ENCODE data around the gene ANXA9. TPM values are rescaled to one million over a fixed set of nuclear protein-coding genes. Genes with fewer than 3 reads are reported as not detected.

The ANXA9 gene
- total RNA-seq (2014; rRNA removed; shearing (Covaris generic)) = 0.04 and 0.23 TPM in 2 replicates

GRCh38 chr1:150981805-150982712 lies at the start of gene ANXA9:
ANXA9 (plus strand) TSS chr1:150982292; CDS start chr1:150983106, 814 bp downstream.
- no peak for DNase-seq (ENCODE audit: low spot score)

- no peak for DNase-seq (ENCODE audit: low spot score)
Measured at GRCh38 chr1:150944856-150945255, 37.2 kb upstream of the ANXA9 start.

- no peak for DNase-seq (ENCODE audit: low spot score)
Measured at GRCh38 chr1:150954708-150955107, 27.4 kb upstream of the ANXA9 start.

GRCh38 chr1:150955280-150955679 lies 26.8 kb upstream of the ANXA9 start:
- DNase-seq (ENCODE audit: low spot score) = no peak

- no peak for DNase-seq (ENCODE audit: low spot score)
Measured at GRCh38 chr1:150957666-150958065, 24.4 kb upstream of the ANXA9 start.

- no peak for DNase-seq (ENCODE audit: low spot score)
Measured at GRCh38 chr1:150960646-150961045, 21.4 kb upstream of the ANXA9 start.

GRCh38 chr1:150961756-150962155 lies 20.3 kb upstream of the ANXA9 start:
- no peak for DNase-seq (ENCODE audit: low spot score)

- DNase-seq (ENCODE audit: low spot score) = no peak
Measured at GRCh38 chr1:150963321-150964163, 18.6 kb upstream of the ANXA9 start.

- no peak for DNase-seq (ENCODE audit: low spot score)
Measured at GRCh38 chr1:150964164-150964489, 18.0 kb upstream of the ANXA9 start.

GRCh38 chr1:150965605-150966004 lies 16.5 kb upstream of the ANXA9 start:
- no peak for DNase-seq (ENCODE audit: low spot score)

- no peak for DNase-seq (ENCODE audit: low spot score)
Measured at GRCh38 chr1:150966011-150966410, 16.1 kb upstream of the ANXA9 start.

- no peak for DNase-seq (ENCODE audit: low spot score)
Measured at GRCh38 chr1:150967936-150968335, 14.2 kb upstream of the ANXA9 start.

- no peak for DNase-seq (ENCODE audit: low spot score)
Measured at GRCh38 chr1:150968491-150968890, 13.6 kb upstream of the ANXA9 start.

GRCh38 chr1:150969626-150970025 lies 12.5 kb upstream of the ANXA9 start:
- no peak for DNase-seq (ENCODE audit: low spot score)

- peak; percentile 45 for DNase-seq (ENCODE audit: low spot score)
Measured at GRCh38 chr1:150970808-150971582, 11.1 kb upstream of the ANXA9 start.

GRCh38 chr1:150971583-150972416 lies 10.3 kb upstream of the ANXA9 start:
- no peak for DNase-seq (ENCODE audit: low spot score)

GRCh38 chr1:150972417-150972940 lies 9.6 kb upstream of the ANXA9 start:
- DNase-seq (ENCODE audit: low spot score) = no peak

GRCh38 chr1:150973258-150973835 lies 8.7 kb upstream of the ANXA9 start:
- no peak for DNase-seq (ENCODE audit: low spot score)

- no peak for DNase-seq (ENCODE audit: low spot score)
Measured at GRCh38 chr1:150973836-150974579, 8.1 kb upstream of the ANXA9 start.

Measured in H4 (cell line).